NCI-H1417 (cell line): ENCODE measurements around the gene MUSK.
"Not testable (repeated sequence)": the region's sequence is repeated elsewhere in the genome, so short reads cannot be mapped to it uniquely, and the experiment has no call there.

Source experiments
- DNase-seq, 3 experiments: peaks; one replicate each; lab custom pipeline; 2025; lab: John Stamatoyannopoulos, UW

Gene MUSK

GRCh38 chr9:110762783-110763182, 94.2 kb downstream of the MUSK start:
- DNase-seq, result no peak

GRCh38 chr9:110763568-110763967, 95.0 kb downstream of the MUSK start:
- peak in 1 of 3 experiments; percentile 5 for DNase-seq

GRCh38 chr9:110764006-110764405, 95.4 kb downstream of the MUSK start:
- no peak for DNase-seq

GRCh38 chr9:110765926-110766325, 97.3 kb downstream of the MUSK start:
- no peak for DNase-seq

GRCh38 chr9:110767559-110768063, 99.0 kb downstream of the MUSK start:
- no peak for DNase-seq

- DNase-seq, result no peak
Measured at GRCh38 chr9:110768886-110769285, 100.3 kb downstream of the MUSK start.

- DNase-seq, result no peak
Measured at GRCh38 chr9:110769667-110770066, 101.1 kb downstream of the MUSK start.

GRCh38 chr9:110775724-110776123, 107.1 kb downstream of the MUSK start:
- no peak for DNase-seq

GRCh38 chr9:110776221-110776620, 107.6 kb downstream of the MUSK start:
- no peak for DNase-seq

- no peak for DNase-seq
Measured at GRCh38 chr9:110777196-110777875, 108.7 kb downstream of the MUSK start.

- no peak for DNase-seq
Measured at GRCh38 chr9:110777876-110778215, 109.3 kb downstream of the MUSK start.

- DNase-seq, result no peak
Measured at GRCh38 chr9:110782701-110783100, 114.1 kb downstream of the MUSK start.

- no peak for DNase-seq
Measured at GRCh38 chr9:110784309-110784708, 115.7 kb downstream of the MUSK start.

- DNase-seq, result no peak
Measured at GRCh38 chr9:110785166-110785565, 116.6 kb downstream of the MUSK start.

- not testable (repeated sequence) for DNase-seq
Measured at GRCh38 chr9:110788396-110788795, 119.8 kb downstream of the MUSK start.

- DNase-seq, result no peak
Measured at GRCh38 chr9:110788871-110789270, 120.3 kb downstream of the MUSK start.

- no peak for DNase-seq
Measured at GRCh38 chr9:110797611-110798010, 129.0 kb downstream of the MUSK start.

GRCh38 chr9:110799396-110799795, 130.8 kb downstream of the MUSK start:
- DNase-seq, result no peak

- DNase-seq, result no peak
Measured at GRCh38 chr9:110801426-110801825, 132.8 kb downstream of the MUSK start.

GRCh38 chr9:110802416-110803035, 133.9 kb downstream of the MUSK start:
- no peak for DNase-seq

- no peak for DNase-seq
Measured at GRCh38 chr9:110807956-110808598, 139.5 kb downstream of the MUSK start.

- no peak for DNase-seq
Measured at GRCh38 chr9:110808599-110808980, 140.0 kb downstream of the MUSK start.

- DNase-seq, result no peak
Measured at GRCh38 chr9:110809038-110809595, 140.5 kb downstream of the MUSK start.
